NCI-H2227 (cell line): ENCODE results near the gene RFWD3.
A peak's percentile ranks its signal among the peaks of the same experiment; 100 is the strongest.
"Not testable (repeated sequence)": the region's sequence is repeated elsewhere in the genome, so short reads cannot be mapped to it uniquely, and the experiment has no call there.

Source experiments
- DNase-seq: peaks from one replicate; lab custom pipeline; 2025; ENCODE audit not compliant: unreplicated experiment; lab: John Stamatoyannopoulos, UW

Gene RFWD3

DNA sequence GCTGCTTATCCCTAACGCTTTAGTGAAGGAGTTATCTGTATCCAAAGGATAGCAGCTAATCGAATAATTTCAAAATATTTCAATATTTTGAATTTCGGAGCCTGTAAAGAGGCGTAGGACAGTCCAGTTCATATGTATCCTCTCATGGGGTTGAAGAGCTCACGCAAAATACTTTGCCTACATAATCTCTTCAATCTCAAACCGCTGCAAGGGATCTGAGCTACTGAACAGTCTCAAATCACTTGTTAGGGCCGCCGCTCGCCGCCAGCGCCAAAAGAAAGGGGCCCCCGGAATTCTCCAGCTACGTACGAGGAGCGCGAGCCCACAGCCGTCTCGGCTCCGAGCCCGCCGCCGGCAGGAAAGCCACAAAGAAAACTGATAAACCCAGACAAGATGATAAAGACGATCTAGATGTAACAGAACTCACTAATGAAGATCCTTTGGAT, 601 bp upstream of the RFWD3 start:
- DNase-seq: peak; percentile 35

DNA sequence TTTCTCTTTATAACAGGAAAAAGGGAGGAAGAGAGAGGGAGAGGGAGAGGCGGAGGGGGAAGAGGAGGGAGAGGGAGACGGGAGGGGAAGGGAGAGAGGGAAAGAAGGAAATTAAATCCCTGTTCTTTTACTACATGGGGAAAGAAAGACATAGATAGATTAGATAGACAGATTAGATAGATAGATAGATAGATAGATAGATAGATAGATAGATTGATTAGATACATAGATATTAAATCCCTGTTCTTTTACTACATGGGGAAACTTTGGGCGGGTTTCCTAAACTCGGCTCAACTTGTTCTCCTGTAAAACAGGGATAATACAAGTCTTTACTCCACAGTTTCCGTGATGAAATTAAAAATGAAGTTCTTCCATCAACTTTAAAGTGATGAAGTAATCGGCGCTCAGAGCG, 661 bp downstream of the RFWD3 start:
- DNase-seq: no peak

- no peak for DNase-seq
These were observed 5.6 kb downstream of the RFWD3 start for GRCh38 chr16:74661064-74661463.

DNA sequence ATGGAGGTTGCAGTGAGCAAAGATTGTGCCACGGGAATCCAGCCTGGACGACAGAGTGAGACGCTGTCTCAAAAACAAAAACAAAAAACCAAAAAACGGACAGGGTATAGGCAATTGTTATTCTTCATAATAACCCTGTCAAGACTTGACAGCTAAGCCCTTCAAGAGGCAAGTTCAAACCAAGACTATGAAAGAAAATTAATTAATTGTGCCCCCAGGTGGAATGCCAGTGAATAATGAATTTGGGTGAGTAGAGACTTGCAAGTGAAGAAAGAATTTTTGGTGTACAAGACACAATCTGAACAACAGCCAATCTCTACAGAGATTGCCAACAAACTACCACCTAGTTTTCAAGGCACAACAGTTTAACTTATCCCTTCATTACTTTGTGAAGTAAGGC, 6.3 kb downstream of the RFWD3 start:
- DNase-seq: no peak

- DNase-seq: no peak
These were observed 7.6 kb downstream of the RFWD3 start for GRCh38 chr16:74659041-74659440.

- no peak for DNase-seq
These were observed 8.6 kb downstream of the RFWD3 start for GRCh38 chr16:74657870-74658642.

DNA sequence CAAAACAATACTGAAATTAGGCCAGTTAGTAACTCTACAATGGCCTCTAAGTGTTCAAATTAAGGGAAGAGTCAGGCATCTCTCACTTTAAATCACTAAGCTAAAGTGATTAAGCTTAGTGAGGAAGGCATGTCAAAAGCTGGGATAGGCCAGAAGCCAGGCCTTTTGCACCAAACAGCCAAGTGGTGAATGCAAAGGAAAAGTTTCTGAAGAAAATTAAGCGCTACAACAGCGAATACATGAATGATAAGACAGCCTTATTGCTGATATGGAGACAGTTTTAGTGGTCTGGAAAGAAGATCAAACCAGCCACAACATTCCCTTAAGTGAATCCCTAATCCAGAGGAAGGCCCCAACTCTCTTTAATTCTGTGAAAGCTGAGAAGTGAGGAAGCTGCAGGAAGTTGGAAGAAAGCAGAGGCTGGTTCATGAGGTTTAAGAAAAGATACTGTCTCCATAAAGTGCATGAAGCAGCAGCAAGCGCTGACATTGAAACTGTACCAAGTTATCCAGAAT, 12.1 kb downstream of the RFWD3 start:
- DNase-seq: no peak

- not testable (repeated sequence) for DNase-seq
These were observed 13.8 kb downstream of the RFWD3 start for GRCh38 chr16:74652883-74653282.

DNA sequence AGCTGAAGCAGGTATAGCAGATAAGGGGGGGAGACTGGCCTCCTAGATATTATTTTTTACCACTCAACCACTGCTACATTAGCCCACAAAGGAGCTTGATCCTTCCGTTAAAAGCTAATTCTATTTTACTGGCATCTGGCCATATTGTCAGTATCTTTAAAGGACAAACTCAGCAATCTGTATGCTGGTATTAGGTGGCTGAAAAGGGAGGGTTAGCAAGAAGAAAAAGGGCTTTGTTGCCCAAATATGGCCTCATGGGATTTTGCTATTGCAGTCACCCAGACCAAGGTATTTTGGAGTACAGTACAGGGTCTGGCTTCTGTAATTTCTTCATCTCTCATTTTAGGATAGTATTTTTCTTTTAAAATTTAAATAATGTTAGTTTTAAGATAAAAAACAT, 14.4 kb downstream of the RFWD3 start:
- no peak for DNase-seq

GRCh38 chr16:74651841-74652240, 14.8 kb downstream of the RFWD3 start:
- no peak for DNase-seq

DNA sequence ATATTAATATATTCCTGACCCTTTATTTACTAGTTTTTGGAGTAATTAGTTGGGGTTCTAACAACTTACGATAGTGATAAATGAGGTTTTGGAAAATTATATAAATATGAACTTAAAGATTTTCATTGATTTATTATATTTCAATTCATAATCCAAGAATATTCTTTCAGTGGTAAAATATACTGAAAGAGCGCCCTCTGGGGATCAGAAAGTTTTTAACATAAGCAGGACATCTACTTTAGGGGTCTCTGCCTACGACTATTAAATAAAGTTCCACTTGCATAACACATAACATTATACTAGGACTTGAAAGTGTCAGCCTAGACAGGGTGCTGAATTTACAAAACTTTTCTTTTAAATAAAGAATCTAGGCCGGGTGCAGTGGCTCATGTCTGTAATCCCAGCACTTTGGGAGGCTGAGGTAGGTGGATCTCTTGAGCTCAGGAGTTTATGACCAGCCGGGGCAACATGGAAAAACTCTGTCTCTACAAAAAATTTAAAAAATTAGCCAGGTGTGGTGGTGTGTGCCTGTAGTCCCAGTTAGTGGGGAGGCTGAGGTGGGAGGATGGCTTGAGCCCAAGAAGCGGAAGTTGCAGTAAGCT, 15.6 kb downstream of the RFWD3 start:
- DNase-seq: peak; percentile 10

- no peak for DNase-seq
These were observed 16.7 kb downstream of the RFWD3 start for GRCh38 chr16:74649839-74650504.

GRCh38 chr16:74641969-74642368, 24.7 kb downstream of the RFWD3 start:
- no peak for DNase-seq

DNA sequence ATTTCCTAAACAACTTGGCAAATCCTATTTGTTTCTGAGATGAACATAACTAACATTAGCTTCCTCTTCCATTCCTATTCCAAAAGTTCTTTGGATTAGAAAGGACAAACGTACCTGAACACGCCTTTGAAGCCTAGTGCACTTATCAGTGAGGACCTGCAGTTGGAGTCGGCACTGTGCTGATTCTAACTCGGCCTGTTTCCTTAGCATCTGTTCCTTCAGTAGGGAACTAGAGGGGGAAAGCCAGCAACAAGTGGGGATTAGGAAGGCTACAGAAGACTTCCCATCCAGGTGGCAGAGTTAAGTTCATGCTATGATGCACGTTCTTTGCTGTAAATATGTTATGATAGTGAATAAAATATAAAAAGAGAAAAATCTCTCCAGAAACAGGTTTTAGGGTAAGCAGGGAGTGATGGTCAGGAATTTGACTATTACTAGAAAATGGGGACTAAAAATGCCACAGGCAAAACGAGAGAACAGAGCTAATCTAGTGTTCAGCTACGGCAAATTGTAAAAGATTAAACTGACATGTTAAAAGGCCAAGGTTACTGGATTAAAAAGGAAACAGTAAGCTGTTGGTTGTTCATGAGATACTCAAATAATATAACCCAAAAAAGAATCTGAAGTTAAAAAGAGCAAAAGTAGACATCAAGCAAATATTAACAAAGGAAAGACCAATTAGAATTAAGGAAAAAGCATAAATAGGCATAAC, 28.8 kb downstream of the RFWD3 start:
- DNase-seq: no peak

DNA sequence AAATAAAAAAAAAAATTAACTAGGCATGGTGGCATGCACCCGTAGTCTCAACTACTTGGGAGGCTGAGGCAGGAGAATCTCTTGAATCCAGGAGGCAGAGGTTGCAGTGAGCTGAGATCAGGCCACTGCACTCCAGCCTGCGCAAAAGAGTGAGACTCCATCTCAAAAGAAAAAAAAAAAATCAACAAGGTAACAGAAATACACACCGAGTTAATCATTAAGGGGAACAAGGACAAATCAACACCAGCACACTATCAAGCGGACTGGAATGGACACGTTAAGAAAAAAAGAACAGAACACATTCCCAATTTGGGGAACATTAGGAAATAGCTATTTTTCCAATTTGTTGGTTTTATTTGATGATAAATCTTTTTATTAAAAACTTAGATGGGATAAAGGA, 31.4 kb downstream of the RFWD3 start:
- no peak for DNase-seq

DNA sequence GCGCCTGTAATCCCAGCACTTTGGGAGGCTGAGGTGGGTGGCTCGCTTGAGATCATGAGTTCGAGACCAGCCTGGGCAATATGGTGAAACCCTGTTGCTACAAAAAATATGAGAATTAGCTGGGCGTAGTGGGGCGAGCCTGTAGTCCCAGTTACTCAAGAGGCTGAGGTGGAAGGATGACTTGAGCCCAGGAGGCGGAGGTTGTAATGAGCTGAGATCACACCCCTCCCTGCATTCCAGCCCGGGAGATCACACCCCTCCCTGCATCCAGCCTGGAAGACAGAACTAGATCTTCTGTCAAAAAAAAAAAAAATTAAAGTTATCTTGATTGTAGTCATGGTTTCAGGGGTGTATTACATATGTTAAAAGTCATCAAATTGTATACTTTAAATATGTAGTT, 33.0 kb downstream of the RFWD3 start:
- no peak for DNase-seq

DNA sequence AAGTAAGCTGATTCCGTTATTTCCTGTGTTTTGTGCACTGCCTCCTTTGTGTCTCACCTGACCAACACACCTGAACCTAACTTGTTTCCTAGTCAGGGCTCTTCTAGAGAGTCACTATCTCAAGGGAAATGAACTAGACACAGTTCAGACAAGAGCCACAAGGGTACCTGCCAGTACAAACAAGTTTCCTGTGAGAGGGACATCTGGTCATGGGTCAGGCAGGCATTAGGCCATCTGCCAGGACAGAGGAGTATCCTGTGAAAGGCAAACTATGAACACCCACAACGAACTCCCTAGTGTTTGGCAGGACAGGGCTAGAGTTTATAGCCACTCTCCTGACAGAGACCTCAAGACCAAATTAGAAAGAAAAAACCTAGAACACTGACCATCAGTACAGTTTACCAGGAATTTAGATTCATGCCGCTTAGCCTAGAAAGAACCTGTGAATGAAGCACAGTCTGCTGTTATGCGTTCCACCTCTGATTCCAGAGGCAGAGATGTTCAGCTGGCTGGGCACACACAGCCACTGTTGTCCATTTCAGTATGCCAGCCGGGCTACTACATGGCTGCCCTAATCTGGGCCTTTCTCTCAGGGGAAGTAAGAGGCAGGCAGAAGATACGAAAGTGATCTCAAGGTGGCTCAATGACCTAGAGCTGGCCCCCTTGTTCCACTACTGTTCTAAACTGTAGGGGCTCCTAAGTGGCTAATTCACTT, 39.0 kb downstream of the RFWD3 start:
- no peak for DNase-seq

GRCh38 chr16:74626741-74627416, 39.8 kb downstream of the RFWD3 start:
- no peak for DNase-seq

DNA sequence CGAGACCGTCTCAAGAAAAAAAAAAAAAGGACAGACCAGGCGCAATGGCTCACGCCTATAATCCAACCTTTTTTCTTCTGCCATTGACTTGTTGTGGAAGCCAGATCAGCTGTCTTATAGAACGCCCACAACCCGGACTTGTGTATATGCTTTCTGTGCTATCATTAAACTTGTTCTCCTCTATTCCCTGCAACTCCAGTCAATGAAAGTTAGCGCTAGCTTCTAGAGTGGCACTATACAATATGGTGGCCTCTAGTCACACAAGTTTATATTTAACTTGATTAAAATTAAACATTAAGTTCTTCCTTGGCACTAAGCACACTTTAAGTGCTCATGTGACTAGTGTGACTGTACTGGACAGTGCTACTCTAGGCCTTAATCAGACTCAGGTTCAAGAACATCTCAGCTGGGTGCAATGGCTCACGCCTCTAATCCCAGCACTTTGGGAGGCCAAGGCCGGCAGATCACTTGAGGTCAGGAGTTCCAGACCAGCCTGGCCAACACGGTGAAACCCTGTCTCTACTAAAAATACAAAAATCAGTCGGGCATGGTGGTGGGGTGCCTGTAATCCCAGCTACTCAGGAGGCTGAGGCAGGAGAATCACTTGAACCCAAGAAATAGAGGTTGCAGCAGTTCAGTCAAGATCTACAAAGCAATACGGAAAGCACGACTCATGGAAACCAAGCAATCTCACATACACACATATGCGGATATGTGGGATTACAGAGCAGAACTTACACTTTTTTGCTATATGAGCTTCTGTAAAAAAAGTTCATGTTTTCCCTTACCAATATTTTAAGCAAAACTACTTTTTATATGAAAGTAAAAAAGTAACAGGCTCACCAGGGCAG, 41.0 kb downstream of the RFWD3 start:
- DNase-seq: no peak
